Measurements from ENCODE around the gene FCMR. TPM values are rescaled to one million over a fixed set of nuclear protein-coding genes. Genes with fewer than 3 reads are reported as not detected.

FCMR gene
- total RNA-seq, 1 donor from 2014 or later: not detected

DNA sequence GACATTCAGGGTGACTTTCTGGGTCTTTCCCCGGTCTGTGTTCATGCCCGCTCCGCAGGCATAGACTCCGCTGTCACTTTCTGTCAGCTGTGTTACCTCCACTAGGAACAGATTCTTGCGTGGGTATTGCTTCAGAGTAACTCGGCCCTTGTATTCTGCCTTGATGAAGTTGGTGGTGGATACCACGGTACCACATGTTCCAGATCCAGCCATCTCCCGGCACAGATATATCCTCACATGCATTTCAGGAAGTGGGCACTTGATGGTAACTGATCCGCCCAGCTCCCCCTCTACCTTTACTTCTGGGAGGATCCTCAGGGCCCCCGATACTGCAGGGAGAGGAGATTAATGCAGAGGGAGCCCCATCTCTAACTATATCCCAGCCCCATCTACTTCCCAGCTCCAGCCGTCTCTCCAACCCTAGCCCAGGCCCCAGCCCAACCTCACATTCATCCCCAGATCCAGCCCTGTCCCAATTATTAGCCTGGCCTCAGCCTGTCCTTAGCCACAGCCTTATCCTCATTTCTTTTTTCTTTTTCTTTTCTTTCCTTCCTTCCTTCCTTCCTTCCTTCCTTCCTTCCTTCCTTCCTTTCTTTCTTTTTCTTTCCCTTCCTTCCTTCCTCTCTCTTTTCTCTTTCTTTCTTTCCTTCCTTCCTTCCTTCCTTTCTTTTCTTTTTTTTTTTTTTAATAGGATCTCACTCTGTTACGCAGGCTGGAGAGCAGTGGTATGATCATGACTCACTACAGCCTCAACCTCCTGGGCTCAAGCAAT, 7.8 kb downstream of the FCMR start:
- H3K36me3 Mint-ChIP-seq (ENCODE audit: low read depth): no peaks in the 10 kb centered on the region
- H3K4me1 Mint-ChIP-seq (ENCODE audit: low read depth): peaks cover 5% of the 10 kb centered on the region
- DNase-seq (ENCODE audit: low spot score): no peak
- no peak overlapping the region for H3K4me3 Mint-ChIP-seq (ENCODE audit: unreplicated experiment)
- H3K9me3 Mint-ChIP-seq (ENCODE audit: low read depth): no peaks in the 10 kb centered on the region
- H3K27ac Mint-ChIP-seq (ENCODE audit: unreplicated experiment): no peak overlapping the region
- peaks cover 44% of the 10 kb centered on the region for H3K27me3 Mint-ChIP-seq (ENCODE audit: low read depth)
- TF ChIP-seq, protein P1, sequence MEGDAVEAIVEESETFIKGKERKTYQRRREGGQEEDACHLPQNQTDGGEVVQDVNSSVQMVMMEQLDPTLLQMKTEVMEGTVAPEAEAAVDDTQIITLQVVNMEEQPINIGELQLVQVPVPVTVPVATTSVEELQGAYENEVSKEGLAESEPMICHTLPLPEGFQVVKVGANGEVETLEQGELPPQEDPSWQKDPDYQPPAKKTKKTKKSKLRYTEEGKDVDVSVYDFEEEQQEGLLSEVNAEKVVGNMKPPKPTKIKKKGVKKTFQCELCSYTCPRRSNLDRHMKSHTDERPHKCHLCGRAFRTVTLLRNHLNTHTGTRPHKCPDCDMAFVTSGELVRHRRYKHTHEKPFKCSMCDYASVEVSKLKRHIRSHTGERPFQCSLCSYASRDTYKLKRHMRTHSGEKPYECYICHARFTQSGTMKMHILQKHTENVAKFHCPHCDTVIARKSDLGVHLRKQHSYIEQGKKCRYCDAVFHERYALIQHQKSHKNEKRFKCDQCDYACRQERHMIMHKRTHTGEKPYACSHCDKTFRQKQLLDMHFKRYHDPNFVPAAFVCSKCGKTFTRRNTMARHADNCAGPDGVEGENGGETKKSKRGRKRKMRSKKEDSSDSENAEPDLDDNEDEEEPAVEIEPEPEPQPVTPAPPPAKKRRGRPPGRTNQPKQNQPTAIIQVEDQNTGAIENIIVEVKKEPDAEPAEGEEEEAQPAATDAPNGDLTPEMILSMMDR (IDR thresholded peaks at IDR 0.05): no peak

GRCh38 chr1:206912445-206913095, 9.2 kb downstream of the FCMR start:
- Mint-ChIP-seq H3K4me1 (ENCODE audit: low read depth) (peaks cover 8% of the 10 kb centered on the region), H3K9me3 (ENCODE audit: low read depth) (no peaks in the 10 kb centered on the region), H3K27ac (ENCODE audit: unreplicated experiment) (no peak overlapping the region), H3K4me3 (ENCODE audit: unreplicated experiment) (no peak overlapping the region), H3K36me3 (ENCODE audit: low read depth) (no peaks in the 10 kb centered on the region), H3K27me3 (ENCODE audit: low read depth) (peaks cover 41% of the 10 kb centered on the region)
- TF ChIP-seq, protein P1 (IDR thresholded peaks at IDR 0.05): peak; percentile 89
- DNase-seq (ENCODE audit: low spot score): no peak

GRCh38 chr1:206911064-206911663, 10.6 kb downstream of the FCMR start:
- H3K9me3 Mint-ChIP-seq (ENCODE audit: low read depth): no peaks in the 10 kb centered on the region
- H3K4me3 Mint-ChIP-seq (ENCODE audit: unreplicated experiment): no peak overlapping the region
- peaks cover 8% of the 10 kb centered on the region for H3K4me1 Mint-ChIP-seq (ENCODE audit: low read depth)
- TF ChIP-seq, protein P1 (IDR thresholded peaks at IDR 0.05): peak; percentile 93
- no peaks in the 10 kb centered on the region for H3K36me3 Mint-ChIP-seq (ENCODE audit: low read depth)
- no peak overlapping the region for H3K27ac Mint-ChIP-seq (ENCODE audit: unreplicated experiment)
- no peak for DNase-seq (ENCODE audit: low spot score)
- peaks cover 33% of the 10 kb centered on the region for H3K27me3 Mint-ChIP-seq (ENCODE audit: low read depth)

DNA sequence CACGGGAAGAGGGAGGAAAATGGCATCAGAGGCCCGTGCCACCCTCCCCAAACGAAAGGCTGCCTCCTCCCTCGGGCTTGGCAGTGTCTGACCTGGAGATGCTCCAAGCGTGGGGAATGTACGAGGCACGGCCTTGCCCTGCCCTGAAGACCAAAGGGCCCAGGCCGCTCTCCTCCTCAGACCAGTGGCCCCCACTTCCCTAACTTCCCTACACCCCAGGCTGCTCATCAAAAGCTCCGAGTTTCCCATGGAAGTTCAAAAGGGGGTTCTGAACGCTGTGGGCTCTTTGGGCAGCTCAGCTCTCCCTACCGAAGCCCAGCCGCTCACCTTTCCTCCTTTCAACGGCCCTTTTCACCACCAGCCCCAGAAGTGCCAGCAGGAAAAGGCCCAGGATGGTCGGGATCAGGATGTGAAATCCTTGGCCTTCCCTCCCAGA, 11.8 kb downstream of the FCMR start:
- DNase-seq (ENCODE audit: low spot score): no peak
- Mint-ChIP-seq H3K4me3 (ENCODE audit: unreplicated experiment) (peak overlapping the region; percentile 39), H3K36me3 (ENCODE audit: low read depth) (no peaks in the 10 kb centered on the region), H3K9me3 (ENCODE audit: low read depth) (no peaks in the 10 kb centered on the region), H3K4me1 (ENCODE audit: low read depth) (peaks cover 18% of the 10 kb centered on the region), H3K27ac (ENCODE audit: unreplicated experiment) (no peak overlapping the region), H3K27me3 (ENCODE audit: low read depth) (peaks cover 20% of the 10 kb centered on the region)
- TF ChIP-seq, protein P1 (IDR thresholded peaks at IDR 0.05): no peak

DNA sequence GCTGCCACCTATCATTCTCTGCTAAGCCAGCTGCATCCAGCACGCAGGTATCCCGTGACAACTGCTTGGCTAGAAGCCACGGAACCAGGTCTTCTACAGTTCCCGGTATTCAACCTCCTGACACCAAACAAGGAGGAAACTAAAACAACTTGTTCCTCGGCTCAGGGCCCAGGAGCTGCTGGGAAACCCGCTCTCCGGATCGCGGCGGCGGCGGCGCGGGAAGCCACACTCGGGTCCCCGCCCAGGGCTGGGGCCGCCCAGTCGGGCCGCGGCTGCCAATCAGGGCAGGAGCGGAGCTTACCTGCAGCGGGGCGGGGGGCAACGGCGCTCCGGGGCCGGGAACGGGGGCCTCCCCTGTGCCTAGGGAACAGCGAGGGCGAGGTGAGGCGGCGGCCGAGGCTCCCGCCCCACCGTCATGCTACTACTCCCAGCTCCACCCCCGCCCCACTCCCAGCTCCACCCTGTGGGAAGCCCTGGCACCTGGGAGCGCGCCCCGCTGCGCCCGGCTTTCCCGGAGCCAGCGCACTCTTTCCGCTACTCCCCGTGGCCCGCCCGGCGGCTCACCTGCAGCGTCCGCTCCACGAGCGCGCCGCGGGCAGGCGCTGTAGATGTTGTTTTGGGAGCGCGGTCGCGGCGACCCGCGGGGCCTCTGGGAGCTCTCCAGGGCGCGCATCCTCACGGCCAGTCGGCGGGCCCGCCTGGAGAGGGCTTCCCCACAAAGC, 12.4 kb downstream of the FCMR start:
- Mint-ChIP-seq H3K36me3 (ENCODE audit: low read depth) (no peaks in the 10 kb centered on the region), H3K27me3 (ENCODE audit: low read depth) (peaks cover 17% of the 10 kb centered on the region), H3K9me3 (ENCODE audit: low read depth) (no peaks in the 10 kb centered on the region), H3K27ac (ENCODE audit: unreplicated experiment) (no peak overlapping the region), H3K4me3 (ENCODE audit: unreplicated experiment) (peak overlapping the region; percentile 39), H3K4me1 (ENCODE audit: low read depth) (peaks cover 24% of the 10 kb centered on the region)
- no peak for DNase-seq (ENCODE audit: low spot score)
- TF ChIP-seq, protein P1 (IDR thresholded peaks at IDR 0.05): peak; percentile 25
